SK-N-MC (cell line): Measurements from ENCODE around the gene APOBEC3G.

Source experiments
- DNase-seq: peaks from one replicate; pipeline ENCODE4 v3.0.0-alpha.2; 2011; ENCODE audit warnings: low read depth, low spot score
- H3K27ac ChIP-seq: fragments of 200-600 bp; sonication (generic); 2 replicates; pipeline ENCODE4 v1.5.1; 2016; ENCODE audit warnings: mixed run types
- H3K36me3 ChIP-seq: fragments of 200-600 bp; sonication (generic); 2 replicates; pipeline ENCODE4 v1.6.1; 2017; ENCODE audit warnings: antibody characterized with exemption, low read length, mixed read lengths; ENCODE audit not compliant: insufficient read depth
- H3K4me3 ChIP-seq: fragments of 200-600 bp; sonication (generic); 2 replicates; pipeline ENCODE4 v1.5.1; 2016
- H3K9ac ChIP-seq: fragments of 200-600 bp; sonication (generic); 2 replicates; pipeline ENCODE4 v1.8.0; 2017; ENCODE audit warnings: mixed run types, mixed read lengths; ENCODE audit not compliant: insufficient read length
- H3K9me3 ChIP-seq: fragments of 200-600 bp; sonication (generic); 2 replicates; pipeline ENCODE4 v1.6.1; 2017; ENCODE audit warnings: low read depth, mild to moderate bottlenecking, antibody characterized with exemption, low read length, moderate library complexity, mixed read lengths
- EZH2 ChIP-seq: fragments of 200-600 bp; sonication (generic); IDR thresholded peaks from one replicate; pipeline ENCODE4 v1.6.1; 2017; ENCODE audit warnings: antibody characterized with exemption
- FOXP2 ChIP-seq: optimal IDR thresholded peaks from 2 replicates; pipeline ENCODE3; 2011; ENCODE audit warnings: mild to moderate bottlenecking, moderate library complexity; ENCODE audit not compliant: insufficient read depth; ENCODE audit errors: extremely low read length, control extremely low read depth
- POLR2AphosphoS5 ChIP-seq: IDR thresholded peaks from 2 replicates; pipeline ENCODE4 v1.6.1; 2012; ENCODE audit warnings: mild to moderate bottlenecking, low read depth, low read length, borderline replicate concordance

Gene APOBEC3G

DNA sequence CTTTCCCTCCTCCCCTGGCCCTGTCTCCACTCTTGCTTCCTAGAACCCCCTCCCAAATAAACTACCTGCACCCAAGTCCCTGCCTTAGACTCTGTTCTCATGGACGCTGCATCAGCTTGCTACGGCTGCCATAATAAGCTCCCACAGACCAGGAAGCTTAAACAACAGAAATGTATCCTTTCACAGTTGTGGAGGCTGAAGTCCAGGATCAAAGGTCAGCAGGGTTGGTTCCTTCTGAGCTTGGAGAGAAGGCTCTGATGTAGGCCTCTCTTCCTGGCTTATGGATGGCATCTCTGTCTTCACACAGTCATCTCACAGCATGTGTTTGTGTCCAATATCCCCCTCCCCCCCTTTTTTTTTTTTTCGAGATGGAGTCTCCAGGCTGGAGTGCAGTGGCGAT lies 52.0 kb downstream of the APOBEC3G start:
- DNase-seq: no peak
- no peaks in the 10 kb centered on the region for H3K9me3 ChIP-seq
- H3K27ac ChIP-seq: no peak overlapping the region
- H3K9ac ChIP-seq: no peak overlapping the region
- TF ChIP-seq POLR2AphosphoS5 (no peak), EZH2 (no peak), FOXP2 (no peak)
- H3K4me3 ChIP-seq: no peak overlapping the region
- no peaks in the 10 kb centered on the region for H3K36me3 ChIP-seq

DNA sequence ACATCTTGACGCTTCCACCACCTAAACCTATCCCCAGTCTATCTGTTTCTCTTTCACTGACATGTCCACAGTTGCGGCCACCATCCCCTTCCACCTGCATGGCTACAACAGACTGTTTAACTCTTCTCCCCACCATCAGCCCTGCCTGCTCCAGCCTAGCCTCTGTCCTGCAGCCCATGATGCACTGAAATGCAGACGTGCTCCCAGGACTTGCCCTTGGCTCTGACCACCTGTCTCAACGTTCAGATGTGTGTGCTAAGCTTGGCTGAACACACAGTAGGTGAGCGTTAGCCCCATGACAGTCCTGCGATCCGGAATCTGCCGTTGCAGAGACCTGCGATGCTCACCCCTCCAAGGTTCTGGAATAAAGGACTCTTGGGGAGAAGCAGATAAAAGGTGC lies 52.7 kb downstream of the APOBEC3G start:
- Histone ChIP-seq H3K9ac (no peak overlapping the region), H3K36me3 (no peaks in the 10 kb centered on the region), H3K9me3 (no peaks in the 10 kb centered on the region), H3K4me3 (no peak overlapping the region), H3K27ac (no peak overlapping the region)
- no peak for TF ChIP-seq FOXP2
- no peak for TF ChIP-seq POLR2AphosphoS5
- TF ChIP-seq EZH2: no peak
- DNase-seq: no peak

DNA sequence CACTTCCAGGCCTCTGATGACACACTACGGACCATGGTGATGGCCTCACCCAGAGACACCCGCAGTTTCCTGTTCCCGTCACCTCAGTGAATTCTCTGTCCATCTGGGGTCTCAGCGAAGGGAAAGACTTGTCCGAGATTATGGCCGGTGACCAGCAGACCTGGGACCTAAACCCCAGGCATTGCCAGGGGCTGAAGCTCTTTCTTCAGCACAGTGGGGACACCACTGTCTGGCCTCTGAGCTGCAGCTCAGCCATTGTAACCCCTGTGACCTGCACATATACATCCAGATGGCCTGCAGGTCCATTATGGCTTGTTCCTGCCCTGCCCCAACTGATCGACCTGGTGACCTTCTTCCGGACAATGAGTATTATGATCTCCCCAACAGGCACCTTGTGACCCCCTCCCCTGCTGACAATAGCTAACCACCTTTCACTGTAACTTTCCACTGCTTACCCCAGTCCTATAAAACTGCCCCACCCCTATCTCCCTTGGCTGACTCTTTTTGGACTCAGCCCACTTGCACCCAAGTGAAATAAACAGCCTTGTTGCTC lies 53.2 kb downstream of the APOBEC3G start:
- Histone ChIP-seq H3K27ac (no peak overlapping the region), H3K4me3 (no peak overlapping the region), H3K9me3 (no peaks in the 10 kb centered on the region), H3K36me3 (no peaks in the 10 kb centered on the region), H3K9ac (no peak overlapping the region)
- TF ChIP-seq POLR2AphosphoS5 (no peak), EZH2 (no peak), FOXP2 (no peak)
- DNase-seq: no peak

DNA sequence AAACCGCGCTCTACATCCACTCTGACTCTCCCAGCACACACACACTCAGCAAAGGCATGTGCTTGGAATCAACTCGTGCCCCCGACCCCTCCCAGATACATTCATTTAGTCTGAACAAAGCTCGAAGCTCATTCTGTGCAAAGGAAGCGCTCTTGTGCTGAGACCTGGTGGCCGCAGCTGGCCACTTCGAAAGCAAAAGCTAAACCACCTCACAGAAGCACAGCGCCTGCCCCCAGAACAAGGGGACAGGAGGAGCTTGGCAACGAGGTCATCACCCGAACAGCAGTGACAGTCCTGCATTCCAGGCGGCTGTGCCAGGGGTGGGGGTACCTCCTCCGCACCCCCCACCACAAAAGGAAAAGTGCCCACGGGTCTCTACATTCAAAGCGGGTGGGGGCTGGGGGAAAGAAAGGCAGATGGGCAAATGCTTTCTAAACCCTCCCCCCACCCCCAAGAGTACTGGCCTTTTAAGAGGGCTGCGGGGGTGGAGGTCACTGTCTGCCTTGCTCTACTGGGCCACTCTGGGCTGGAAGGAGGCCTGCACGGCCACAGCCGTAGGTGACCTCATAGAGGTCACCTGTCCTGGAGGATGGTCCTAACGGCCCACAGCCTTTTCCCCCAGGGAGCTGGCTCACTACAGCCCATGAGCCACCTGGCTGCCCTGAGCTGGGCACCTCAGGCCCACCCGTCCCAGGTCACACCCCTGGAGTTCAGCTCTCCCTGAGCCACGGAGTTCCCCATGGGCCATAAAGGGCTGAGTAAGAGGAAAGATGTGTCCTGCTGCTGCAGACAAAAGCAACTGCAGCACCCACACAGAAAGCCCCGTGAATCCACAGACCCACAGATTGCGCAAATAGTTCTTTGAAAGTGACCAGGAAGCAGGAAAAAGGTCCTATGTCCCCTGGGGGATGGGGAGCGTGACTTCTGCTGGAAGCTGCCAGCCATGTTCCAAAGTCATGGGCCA lies 54.1 kb downstream of the APOBEC3G start:
- H3K9ac ChIP-seq: no peak overlapping the region
- no peak for DNase-seq
- no peak overlapping the region for H3K27ac ChIP-seq

DNA sequence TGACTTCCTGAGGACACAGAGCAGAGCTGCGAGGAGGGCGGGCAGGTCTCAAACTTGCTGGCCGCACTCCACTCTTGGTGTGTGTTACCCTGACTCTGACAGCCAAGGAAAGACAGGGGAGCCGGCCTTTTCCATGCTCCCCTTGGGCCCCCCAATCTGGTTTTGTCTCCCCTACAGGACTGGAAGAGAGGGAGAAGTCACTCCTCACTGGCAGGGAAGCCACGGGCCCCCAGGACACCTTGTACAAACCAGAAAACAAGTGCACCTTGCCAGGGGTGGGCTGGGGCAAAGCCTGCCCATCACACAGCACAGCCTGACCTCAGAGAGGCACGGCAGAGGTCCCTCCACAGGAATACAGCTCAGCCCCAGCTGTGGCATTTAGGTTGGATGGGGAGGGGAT lies 55.2 kb downstream of the APOBEC3G start:
- DNase-seq: no peak
- Histone ChIP-seq H3K9ac (no peak overlapping the region), H3K9me3 (no peaks in the 10 kb centered on the region), H3K27ac (no peak overlapping the region), H3K4me3 (no peak overlapping the region), H3K36me3 (no peaks in the 10 kb centered on the region)
- no peak for TF ChIP-seq POLR2AphosphoS5
- TF ChIP-seq EZH2: no peak
- no peak for TF ChIP-seq FOXP2

More for the DNA sequence above, 54.1 kb downstream of the APOBEC3G start:
- TF ChIP-seq EZH2: no peak
- TF ChIP-seq POLR2AphosphoS5: no peak
- no peak for TF ChIP-seq FOXP2
- no peak overlapping the region for H3K4me3 ChIP-seq
- H3K36me3 ChIP-seq: no peaks in the 10 kb centered on the region
- no peaks in the 10 kb centered on the region for H3K9me3 ChIP-seq

DNA sequence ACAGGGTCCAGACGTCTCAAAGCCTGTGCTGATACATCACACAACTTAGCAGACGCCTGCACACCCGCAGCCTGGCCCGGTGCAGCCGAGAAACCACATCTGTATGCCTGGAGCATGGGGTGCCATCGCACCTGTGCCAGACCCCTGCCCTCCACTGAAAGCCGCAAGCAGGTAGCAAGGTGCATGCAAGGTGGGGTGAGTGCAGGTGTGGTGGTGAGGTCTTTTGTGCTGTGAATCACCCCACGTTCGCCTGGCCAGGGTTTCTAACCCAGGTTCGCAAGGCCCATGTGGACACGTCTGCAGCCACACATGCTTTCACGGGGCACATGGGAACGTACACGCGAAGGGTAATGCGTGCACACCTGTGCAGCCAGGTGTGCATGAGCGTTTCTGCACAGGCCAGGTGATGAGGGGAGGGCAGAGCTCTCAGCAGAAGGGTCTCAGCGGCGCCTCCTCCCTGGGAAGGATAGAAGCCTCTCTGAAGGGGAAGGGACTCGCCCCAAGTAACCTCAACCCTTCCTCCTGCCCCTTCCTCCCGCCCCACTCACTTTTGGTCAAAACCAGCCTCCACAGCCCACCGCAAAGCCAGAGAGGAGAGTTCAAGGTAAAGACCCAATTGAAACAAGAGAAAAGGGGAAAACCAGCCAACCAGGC lies 55.9 kb downstream of the APOBEC3G start:
- no peak overlapping the region for H3K27ac ChIP-seq

DNA sequence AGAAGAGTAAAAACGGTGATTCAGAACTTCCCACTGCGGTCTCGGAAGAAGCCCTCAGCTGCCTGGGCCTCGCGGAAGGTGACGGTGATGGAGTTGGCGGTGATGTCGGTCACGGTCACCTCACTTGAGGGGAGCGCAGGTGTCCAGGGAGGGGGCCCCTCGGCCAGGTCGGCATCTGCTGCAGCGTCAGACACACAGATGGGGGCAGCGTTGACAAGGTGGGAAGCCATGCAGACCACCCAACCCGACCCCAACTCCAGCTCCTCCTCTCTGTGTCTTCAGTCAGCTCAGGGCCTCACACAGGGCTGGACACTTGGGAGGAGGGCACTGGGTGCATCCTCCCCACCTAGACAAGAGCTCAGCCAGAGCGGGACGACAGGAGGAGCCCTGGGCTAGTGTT lies 56.8 kb downstream of the APOBEC3G start:
- Histone ChIP-seq H3K4me3 (no peak overlapping the region), H3K9ac (no peak overlapping the region), H3K9me3 (no peaks in the 10 kb centered on the region), H3K36me3 (no peaks in the 10 kb centered on the region), H3K27ac (no peak overlapping the region)
- DNase-seq: no peak
- TF ChIP-seq POLR2AphosphoS5 (no peak), FOXP2 (no peak), EZH2 (no peak)

More for the DNA sequence above, 55.9 kb downstream of the APOBEC3G start:
- DNase-seq: no peak
- no peaks in the 10 kb centered on the region for H3K9me3 ChIP-seq
- TF ChIP-seq EZH2 (no peak), POLR2AphosphoS5 (no peak), FOXP2 (no peak)
- no peaks in the 10 kb centered on the region for H3K36me3 ChIP-seq
- no peak overlapping the region for H3K9ac ChIP-seq
- H3K4me3 ChIP-seq: no peak overlapping the region
